HepG2 (cell line): Measurements from ENCODE around the gene ANKS1A. TPM values are rescaled to one million over a fixed set of nuclear protein-coding genes. Genes with fewer than 3 reads are reported as not detected.

ENCODE experiments used
- ATAC-seq: fragments of 200-7000 bp; cut with Tn5 transposase; 3 replicates; pipeline ENCODE4 v1.9.1; 2020; ENCODE audit warnings: mild to moderate bottlenecking, moderate library complexity
- BruUV-seq: library from RNA; stranded (reverse); fragments of 400-500 nt; replicated peaks from 2 replicates; lab custom pipeline; 2021; lab: Mats Ljungman, UMichigan
- CTCF ChIA-PET: fragments of 300-600 bp; formaldehyde crosslinking; extraction: SDS; loops from one replicate; lab custom pipeline; 2021; ENCODE audit warnings: low total read pairs, inconsistent platforms, low intra/inter-chr PET ratio; lab: Yijun Ruan, JAX
- POLR2A ChIA-PET: fragments of 350-600 bp; sonication (Branson Sonifier 250); formaldehyde crosslinking; loops from one replicate; lab custom pipeline; 2020; ENCODE audit warnings: antibody characterized with exemption, inconsistent platforms; lab: Yijun Ruan, JAX
- DNase-seq: peaks from one replicate; pipeline ENCODE4 v3.0.0-alpha.2; 2015; ENCODE audit warnings: low spot score
- FAIRE-seq: peaks from 3 replicates; lab custom pipeline; 2011; peaks lifted over from hg19 to GRCh38; lab: Jason Lieb, UNC
- H2AFZ ChIP-seq: one replicate; pipeline ENCODE4 v1.6.1; 2011; ENCODE audit warnings: low read length, inconsistent platforms
- H3K27ac ChIP-seq: fragments of 300-600 bp; 3 replicates; pipeline ENCODE4 v1.8.0; 2011; ENCODE audit warnings: mixed run types, mild to moderate bottlenecking, mixed read lengths, low read length, inconsistent platforms; ENCODE audit not compliant: insufficient read depth; ENCODE audit errors: extremely low read length
- H3K27me3 ChIP-seq, 2 experiments: fragments of 200-600 bp in 1 of 2; 2 replicates in 1 of 2; 3 replicates in 1 of 2; pipeline versions ENCODE4 v1.6.0 to v1.8.0; 2011; ENCODE audit warnings: low read length in 2 of 2, mild to moderate bottlenecking in 2 of 2, moderate library complexity in 2 of 2, inconsistent platforms in 1 of 2; ENCODE audit not compliant: insufficient read depth in 2 of 2, control insufficient read depth in 1 of 2
- H3K36me3 ChIP-seq, 2 experiments: fragments of 200-600 bp in 1 of 2; replicated peaks in 1 of 2; 2 replicates in 1 of 2; 3 replicates in 1 of 2; pipeline versions ENCODE4 v1.5.1 to v1.8.0; 2011; ENCODE audit warnings: low read length in 2 of 2, inconsistent platforms in 1 of 2; ENCODE audit not compliant: insufficient read depth in 2 of 2, control insufficient read depth in 1 of 2
- H3K4me1 ChIP-seq: 2 replicates; pipeline ENCODE4 v1.5.1; 2012; ENCODE audit warnings: low read length, inconsistent platforms; ENCODE audit not compliant: insufficient read depth
- H3K4me2 ChIP-seq: 2 replicates; pipeline ENCODE4 v1.6.0; 2011; ENCODE audit warnings: low read depth, low read length, inconsistent platforms
- H3K4me3 ChIP-seq, 3 experiments: fragments of 200-600 bp in 1 of 3; sonication (generic), shearing (Covaris generic) in 1 of 3; replicated peaks in 1 of 3; 2 replicates each; pipeline ENCODE4 v1.5.1; 2011 to 2016; ENCODE audit warnings: low read length in 3 of 3, inconsistent platforms in 2 of 3, low read depth in 2 of 3, mild to moderate bottlenecking in 2 of 3, control low read depth in 1 of 3, mixed read lengths in 1 of 3; ENCODE audit not compliant: insufficient read depth in 1 of 3
- H3K79me2 ChIP-seq: one replicate; pipeline ENCODE4 v1.6.1; 2011; ENCODE audit warnings: low read length, inconsistent platforms; ENCODE audit not compliant: insufficient read depth
- H3K9ac ChIP-seq: 2 replicates; pipeline ENCODE4 v1.6.0; 2011; ENCODE audit warnings: mild to moderate bottlenecking, low read depth, low read length, inconsistent platforms; ENCODE audit not compliant: insufficient read depth
- H3K9me3 ChIP-seq: 2 replicates; pipeline ENCODE4 v1.5.1; 2012; ENCODE audit warnings: mild to moderate bottlenecking, low read length
- H4K20me1 ChIP-seq: 2 replicates; pipeline ENCODE4 v1.6.0; 2011; ENCODE audit warnings: inconsistent platforms, mild to moderate bottlenecking, low read length, moderate library complexity; ENCODE audit not compliant: insufficient read depth
- CREM ChIP-seq, 2 experiments: sonication (generic) in 1 of 2; formaldehyde crosslinking in 1 of 2; IDR thresholded peaks; 2 replicates each; pipeline versions ENCODE4 v1.4.0 to v1.6.1; 2016 to 2020; ENCODE audit warnings: antibody characterized with exemption in 1 of 2, mild to moderate bottlenecking in 1 of 2, missing genetic modification reagents in 1 of 2
- MAFG ChIP-seq: sonication (generic); formaldehyde crosslinking; IDR thresholded peaks from 2 replicates; pipeline ENCODE4 v1.5.1; 2020; ENCODE audit warnings: mild to moderate bottlenecking, missing genetic modification reagents
- MYPOP ChIP-seq: sonication (generic); formaldehyde crosslinking; IDR thresholded peaks from 2 replicates; pipeline ENCODE4 v1.8.1; 2023; ENCODE audit warnings: mild to moderate bottlenecking, moderate library complexity, missing genetic modification reagents
- RNF2 ChIP-seq: fragments of 450-650 bp; conservative IDR thresholded peaks from 2 replicates; pipeline ENCODE4 v1.6.1; 2016; ENCODE audit warnings: low read depth
- THAP8 ChIP-seq: sonication (generic); formaldehyde crosslinking; IDR thresholded peaks from 2 replicates; pipeline ENCODE4 v1.5.1; 2020; ENCODE audit warnings: missing genetic modification reagents, mild to moderate bottlenecking, borderline replicate concordance
- ZNF18 ChIP-seq: sonication (generic); formaldehyde crosslinking; IDR thresholded peaks from 2 replicates; pipeline ENCODE4 v1.8.0; 2022; ENCODE audit warnings: mild to moderate bottlenecking, missing genetic modification reagents; ENCODE audit not compliant: insufficient replicate concordance
- WGBS: methylation state at CpG from one replicate; pipeline ENCODE4 v1.1.6; 2017; ENCODE audit warnings: low lambda C conversion rate; 5-methylcytosine and 5-hydroxymethylcytosine counted together
- in situ Hi-C: cut with HindIII; loops from 2 replicates; pipeline ENCODE4 v1.10.0; 2017; ENCODE audit warnings: low pct_unique_long_range_greater_than_20kb; ENCODE audit not compliant: extremely low pct_ligation_motif_present
- intact Hi-C: fragments of 100-400 bp; cut with micrococcal nuclease; formaldehyde crosslinking; loops from one replicate; pipeline ENCODE4 v1.10.0; 2022; ENCODE audit not compliant: unreplicated experiment
- polyA plus RNA-seq, 8 experiments: library from polyadenylated mRNA; depleted of rRNA in 3 of 8; stranded (reverse) in 7 of 8; unstranded in 1 of 8; fragments of >200 nt; fragmentation: Illumina TruSeq in 4 of 8; extraction: Trizol in 4 of 8; gene quantifications; 2 replicates each; pipeline versions ENCODE4 v1.2.1 to v1.2.3, GENCODE V29; 2011 to 2016; ENCODE audit warnings: low read depth in 4 of 8, missing spikeins in 1 of 8, mixed read lengths in 1 of 8; ENCODE audit not compliant: insufficient read depth in 1 of 8
- total RNA-seq, 5 experiments: library from RNA; depleted of rRNA; stranded (reverse); fragments of >200 nt; fragmentation: Illumina TruSeq; extraction: Trizol; gene quantifications; 2 replicates each; pipeline ENCODE4 v1.2.3, GENCODE V29; 2016; ENCODE audit warnings: low read depth in 1 of 5

Gene ANKS1A
- total and polyA plus RNA-seq, 2 of the 13 experiments (the other 11 are each of a cell fraction or from before 2014, with no cell fraction given): 7.2 to 15.1 TPM

DNA sequence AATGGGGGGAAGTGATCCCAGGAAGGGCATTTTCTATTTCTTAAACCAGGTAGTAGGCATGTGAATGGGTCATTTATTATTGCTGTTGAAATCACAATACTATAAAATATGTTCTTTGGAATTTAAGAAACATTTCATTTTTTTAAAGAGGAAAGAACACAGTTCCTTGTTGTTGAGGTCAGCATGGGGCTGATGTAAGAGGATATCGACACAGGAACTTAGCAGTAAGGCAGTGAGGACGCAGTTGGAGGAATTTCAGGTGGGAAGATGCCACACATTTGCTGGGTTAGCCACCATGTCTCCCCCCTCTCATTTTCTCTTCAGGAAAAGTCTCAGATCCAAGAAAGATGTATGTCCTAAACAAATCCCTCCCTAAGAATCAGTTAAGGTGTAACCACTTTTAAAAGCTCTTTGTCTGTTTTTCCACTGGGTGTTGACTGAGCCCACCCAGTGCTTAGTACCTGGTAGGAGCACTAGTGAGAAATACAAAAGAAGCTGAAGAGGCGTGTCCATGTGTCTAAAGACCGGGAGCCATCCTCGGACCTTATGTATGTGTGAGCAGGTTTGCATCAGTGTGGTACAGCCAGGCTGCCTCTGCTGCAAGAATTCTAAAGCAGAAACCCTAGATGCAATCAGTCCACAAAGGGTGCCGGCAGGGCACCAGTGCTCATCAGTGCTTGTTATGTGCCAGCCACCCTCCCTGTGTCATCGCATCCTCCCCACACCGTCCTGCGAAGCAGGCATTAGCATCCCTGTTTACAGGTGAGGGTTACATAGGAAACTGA, 153.2 kb downstream of the ANKS1A start:
- DNase-seq: no peak
- POLR2A ChIA-PET: no interaction called here
- no peaks in the 10 kb centered on the region for H3K27me3 ChIP-seq
- CTCF ChIA-PET: no interaction called here
- H3K4me3 ChIP-seq: no peak overlapping the region
- BruUV-seq: no TSS peak
- FAIRE-seq: no peak
- intact Hi-C loops: no loop called here
- no peaks in the 10 kb centered on the region for H3K79me2 ChIP-seq
- H3K9ac ChIP-seq: no peak overlapping the region
- no peak overlapping the region for H3K27ac ChIP-seq
- H3K4me1 ChIP-seq: no peaks in the 10 kb centered on the region
- no peak overlapping the region for H3K4me2 ChIP-seq
- no peaks in the 10 kb centered on the region for H4K20me1 ChIP-seq
- in situ Hi-C loops: no loop called here
- 99% methylated on average over 9 of the region's 9 CpGs for WGBS
- TF ChIP-seq RNF2: no peak
- H3K36me3 ChIP-seq: peaks cover 4 to 14% of the 10 kb centered on the region in 2 experiments; a peak in 4 of 5 replicates
- no peak for ATAC-seq
- no peaks in the 10 kb centered on the region for H3K9me3 ChIP-seq
- H2AFZ ChIP-seq: no peak overlapping the region

GRCh38 chr6:35043381-35044130, 154.5 kb downstream of the ANKS1A start:
- FAIRE-seq (no peak), DNase-seq (no peak), ATAC-seq (no peak)
- in situ Hi-C loops (no loop called here), intact Hi-C loops (no loop called here)
- no peaks in the 10 kb centered on the region for H3K27me3 ChIP-seq
- BruUV-seq: no TSS peak
- no peaks in the 10 kb centered on the region for H4K20me1 ChIP-seq
- H3K9me3 ChIP-seq: no peaks in the 10 kb centered on the region
- 92% methylated on average over 4 of the region's 4 CpGs for WGBS
- no peak overlapping the region for H2AFZ ChIP-seq
- ChIA-PET CTCF (no interaction called here), POLR2A (no interaction called here)
- TF ChIP-seq MYPOP (CRISPR knock-in tag) (no peak), CREM (IDR thresholded peaks at IDR 0.05) (no peak), CREM (CRISPR knock-in tag; IDR thresholded peaks at IDR 0.05) (no peak), MAFG (no peak), ZNF18 (no peak), THAP8 (0 out of 2 replicates have a peak, but pooled peaks have one; percentile 24)
- H3K36me3 ChIP-seq: peaks cover 4 to 14% of the 10 kb centered on the region in 2 experiments; a peak in 4 of 5 replicates
- H3K4me3 ChIP-seq: no peak overlapping the region
- no peak overlapping the region for H3K9ac ChIP-seq
- no peaks in the 10 kb centered on the region for H3K79me2 ChIP-seq
- no peaks in the 10 kb centered on the region for H3K4me1 ChIP-seq
- no peak overlapping the region for H3K4me2 ChIP-seq
- no peak overlapping the region for H3K27ac ChIP-seq
